ENCODE results near the gene FUT4.
A peak's percentile ranks its signal among the peaks of the same experiment; 100 is the strongest.

Gene FUT4

GRCh38 chr11:94518300-94518699 lies 25.4 kb upstream of the FUT4 start:
- H3K79me1 ChIP-seq (ENCODE audit: low read depth, low read length), result no peaks in the 10 kb centered on the region
- no peak overlapping the region for H2AFZ ChIP-seq (ENCODE audit: low read length)
- no peak overlapping the region for H3K9ac ChIP-seq (ENCODE audit: low read depth, low read length, poor library complexity)
- H3K27ac ChIP-seq (replicated peaks; ENCODE audit: low read length), result no peak overlapping the region
- no peak overlapping the region for H3K14ac ChIP-seq (ENCODE audit: low read length)
- H3K4me2 ChIP-seq (ENCODE audit: insufficient read depth, low read length, poor library complexity, severe bottlenecking), result no peak overlapping the region
- H3K27me3 ChIP-seq (ENCODE audit: control insufficient read depth in 3 of 3, insufficient read depth in 3 of 3, low read depth in 1 of 3, low read length in 3 of 3), result peaks cover 0 to 35% (median 2%) of the 10 kb centered on the region in 3 experiments
- no peak overlapping the region for H2BK120ac ChIP-seq (ENCODE audit: low read depth, low read length)
- H3K4ac ChIP-seq (ENCODE audit: low read length), result no peak overlapping the region
- H3K4me3 ChIP-seq (ENCODE audit: low read length in 2 of 2), result no peak overlapping the region
- no peak overlapping the region for H3K18ac ChIP-seq (ENCODE audit: low read length)
- no peak overlapping the region for H2BK15ac ChIP-seq (ENCODE audit: low read length)
- H4K91ac ChIP-seq (ENCODE audit: low read depth, low read length, poor library complexity), result no peak overlapping the region
- H3K4me1 ChIP-seq (ENCODE audit: control insufficient read depth in 2 of 2, insufficient read depth in 1 of 2, low read depth in 1 of 2, low read length in 2 of 2), result no peaks in the 10 kb centered on the region
- H3K36me3 ChIP-seq (replicated peaks in 1 of 2; ENCODE audit: control insufficient read depth in 2 of 2, insufficient read depth in 2 of 2, low read length in 2 of 2), result no peaks in the 10 kb centered on the region
- H3K23ac ChIP-seq (ENCODE audit: low read depth, low read length, poor library complexity), result no peak overlapping the region
- H2BK5ac ChIP-seq (ENCODE audit: low read length), result no peak overlapping the region
- no peaks in the 10 kb centered on the region for H3K9me3 ChIP-seq (replicated peaks in 1 of 2; ENCODE audit: control insufficient read depth in 2 of 2, insufficient read depth in 1 of 2, low read depth in 1 of 2, low read length in 2 of 2)
- no peak for DNase-seq (ENCODE audit: low spot score)
- WGBS, 2 donors (ENCODE audit: extremely low coverage in 2 of 2, insufficient read length in 2 of 2, insufficient replicate concordance in 1 of 2), result no CpG with 5 or more reads among the region's 4 CpGs
- H2AK5ac ChIP-seq (ENCODE audit: low read depth, low read length), result no peak overlapping the region
- H2BK12ac ChIP-seq (ENCODE audit: low read length), result no peak overlapping the region
- no peak overlapping the region for H4K8ac ChIP-seq (ENCODE audit: low read depth, low read length)

- no peak overlapping the region for H2BK12ac ChIP-seq (ENCODE audit: low read length)
- peak; percentile 12 for DNase-seq (ENCODE audit: low spot score)
- no peak overlapping the region for H2AFZ ChIP-seq (ENCODE audit: low read length)
- no peaks in the 10 kb centered on the region for H3K4me1 ChIP-seq (ENCODE audit: control insufficient read depth in 2 of 2, insufficient read depth in 1 of 2, low read depth in 1 of 2, low read length in 2 of 2)
- no CpG with 5 or more reads among the region's 5 CpGs for WGBS, 2 donors (ENCODE audit: extremely low coverage in 2 of 2, insufficient read length in 2 of 2, insufficient replicate concordance in 1 of 2)
- no peaks in the 10 kb centered on the region for H3K79me1 ChIP-seq (ENCODE audit: low read depth, low read length)
- no peak overlapping the region for H2BK120ac ChIP-seq (ENCODE audit: low read depth, low read length)
- no peak overlapping the region for H3K27ac ChIP-seq (replicated peaks; ENCODE audit: low read length)
- H3K9me3 ChIP-seq (replicated peaks in 1 of 2; ENCODE audit: control insufficient read depth in 2 of 2, insufficient read depth in 1 of 2, low read depth in 1 of 2, low read length in 2 of 2), result no peaks in the 10 kb centered on the region
- H2BK5ac ChIP-seq (ENCODE audit: low read length), result no peak overlapping the region
- no peaks in the 10 kb centered on the region for H3K36me3 ChIP-seq (replicated peaks in 1 of 2; ENCODE audit: control insufficient read depth in 2 of 2, insufficient read depth in 2 of 2, low read length in 2 of 2)
- no peak overlapping the region for H3K14ac ChIP-seq (ENCODE audit: low read length)
- no peak overlapping the region for H3K4ac ChIP-seq (ENCODE audit: low read length)
- no peak overlapping the region for H3K18ac ChIP-seq (ENCODE audit: low read length)
- H3K4me2 ChIP-seq (ENCODE audit: insufficient read depth, low read length, poor library complexity, severe bottlenecking), result no peak overlapping the region
- H4K8ac ChIP-seq (ENCODE audit: low read depth, low read length), result no peak overlapping the region
- no peak overlapping the region for H3K9ac ChIP-seq (ENCODE audit: low read depth, low read length, poor library complexity)
- H3K27me3 ChIP-seq (ENCODE audit: control insufficient read depth in 3 of 3, insufficient read depth in 3 of 3, low read depth in 1 of 3, low read length in 3 of 3), result peaks cover 0 to 25% (median 0%) of the 10 kb centered on the region in 3 experiments
- no peak overlapping the region for H4K91ac ChIP-seq (ENCODE audit: low read depth, low read length, poor library complexity)
- H2BK15ac ChIP-seq (ENCODE audit: low read length), result no peak overlapping the region
- no peak overlapping the region for H3K4me3 ChIP-seq (ENCODE audit: low read length in 2 of 2)
- no peak overlapping the region for H3K23ac ChIP-seq (ENCODE audit: low read depth, low read length, poor library complexity)
- no peak overlapping the region for H2AK5ac ChIP-seq (ENCODE audit: low read depth, low read length)
These were observed 24.1 kb upstream of the FUT4 start for GRCh38 chr11:94519478-94520084.

GRCh38 chr11:94521684-94522083 lies 22.0 kb upstream of the FUT4 start:
- Histone ChIP-seq H3K18ac (ENCODE audit: low read length) (no peak overlapping the region), H3K4me1 (ENCODE audit: control insufficient read depth in 2 of 2, insufficient read depth in 1 of 2, low read depth in 1 of 2, low read length in 2 of 2) (no peaks in the 10 kb centered on the region), H2AFZ (ENCODE audit: low read length) (no peak overlapping the region), H3K27ac (replicated peaks; ENCODE audit: low read length) (no peak overlapping the region), H3K14ac (ENCODE audit: low read length) (no peak overlapping the region), H3K79me1 (ENCODE audit: low read depth, low read length) (no peaks in the 10 kb centered on the region), H2BK5ac (ENCODE audit: low read length) (no peak overlapping the region), H2AK5ac (ENCODE audit: low read depth, low read length) (no peak overlapping the region), H4K91ac (ENCODE audit: low read depth, low read length, poor library complexity) (no peak overlapping the region), H3K4me3 (ENCODE audit: low read length in 2 of 2) (no peak overlapping the region), H3K36me3 (replicated peaks in 1 of 2; ENCODE audit: control insufficient read depth in 2 of 2, insufficient read depth in 2 of 2, low read length in 2 of 2) (no peaks in the 10 kb centered on the region), H3K4me2 (ENCODE audit: insufficient read depth, low read length, poor library complexity, severe bottlenecking) (no peak overlapping the region), H2BK120ac (ENCODE audit: low read depth, low read length) (no peak overlapping the region), H3K4ac (ENCODE audit: low read length) (no peak overlapping the region), H3K9me3 (replicated peaks in 1 of 2; ENCODE audit: control insufficient read depth in 2 of 2, insufficient read depth in 1 of 2, low read depth in 1 of 2, low read length in 2 of 2) (no peaks in the 10 kb centered on the region), H2BK12ac (ENCODE audit: low read length) (no peak overlapping the region), H4K8ac (ENCODE audit: low read depth, low read length) (no peak overlapping the region), H3K9ac (ENCODE audit: low read depth, low read length, poor library complexity) (no peak overlapping the region), H2BK15ac (ENCODE audit: low read length) (no peak overlapping the region), H3K23ac (ENCODE audit: low read depth, low read length, poor library complexity) (no peak overlapping the region), H3K27me3 (ENCODE audit: control insufficient read depth in 3 of 3, insufficient read depth in 3 of 3, low read depth in 1 of 3, low read length in 3 of 3) (peaks cover 0 to 17% (median 0%) of the 10 kb centered on the region in 3 experiments)
- DNase-seq (ENCODE audit: low spot score), result no peak
- no CpG with 5 or more reads among the region's 5 CpGs for WGBS, 2 donors (ENCODE audit: extremely low coverage in 2 of 2, insufficient read length in 2 of 2, insufficient replicate concordance in 1 of 2)

- Histone ChIP-seq H2BK15ac (ENCODE audit: low read length) (no peak overlapping the region), H3K4me3 (ENCODE audit: low read length in 2 of 2) (no peak overlapping the region), H3K9ac (ENCODE audit: low read depth, low read length, poor library complexity) (no peak overlapping the region), H3K27ac (replicated peaks; ENCODE audit: low read length) (no peak overlapping the region), H3K79me1 (ENCODE audit: low read depth, low read length) (no peaks in the 10 kb centered on the region), H2AFZ (ENCODE audit: low read length) (no peak overlapping the region), H2BK5ac (ENCODE audit: low read length) (no peak overlapping the region), H2BK12ac (ENCODE audit: low read length) (no peak overlapping the region), H3K4me2 (ENCODE audit: insufficient read depth, low read length, poor library complexity, severe bottlenecking) (no peak overlapping the region), H3K14ac (ENCODE audit: low read length) (no peak overlapping the region), H3K36me3 (replicated peaks in 1 of 2; ENCODE audit: control insufficient read depth in 2 of 2, insufficient read depth in 2 of 2, low read length in 2 of 2) (no peaks in the 10 kb centered on the region), H2BK120ac (ENCODE audit: low read depth, low read length) (no peak overlapping the region), H4K8ac (ENCODE audit: low read depth, low read length) (no peak overlapping the region), H3K18ac (ENCODE audit: low read length) (no peak overlapping the region), H3K9me3 (replicated peaks in 1 of 2; ENCODE audit: control insufficient read depth in 2 of 2, insufficient read depth in 1 of 2, low read depth in 1 of 2, low read length in 2 of 2) (no peaks in the 10 kb centered on the region), H3K4ac (ENCODE audit: low read length) (no peak overlapping the region), H4K91ac (ENCODE audit: low read depth, low read length, poor library complexity) (no peak overlapping the region), H3K23ac (ENCODE audit: low read depth, low read length, poor library complexity) (no peak overlapping the region), H3K4me1 (ENCODE audit: control insufficient read depth in 2 of 2, insufficient read depth in 1 of 2, low read depth in 1 of 2, low read length in 2 of 2) (no peaks in the 10 kb centered on the region), H2AK5ac (ENCODE audit: low read depth, low read length) (no peak overlapping the region), H3K27me3 (ENCODE audit: control insufficient read depth in 3 of 3, insufficient read depth in 3 of 3, low read depth in 1 of 3, low read length in 3 of 3) (peaks cover 0 to 22% (median 0%) of the 10 kb centered on the region in 3 experiments)
- DNase-seq (ENCODE audit: low spot score), result no peak
- WGBS, 2 donors (ENCODE audit: extremely low coverage in 2 of 2, insufficient read length in 2 of 2, insufficient replicate concordance in 1 of 2), result no CpG with 5 or more reads among the region's 1 CpG
These were observed 19.4 kb upstream of the FUT4 start for GRCh38 chr11:94524341-94524740.
